Measurements from ENCODE around the gene CD69. TPM values are rescaled to one million over a fixed set of nuclear protein-coding genes. Genes with fewer than 3 reads are reported as not detected.

Gene CD69
- total RNA-seq, 1 donor from 2014 or later: 9.7 TPM

- no peak for DNase-seq
Observed at GRCh38 chr12:9781360-9781759, 20.7 kb upstream of the CD69 start.

DNA sequence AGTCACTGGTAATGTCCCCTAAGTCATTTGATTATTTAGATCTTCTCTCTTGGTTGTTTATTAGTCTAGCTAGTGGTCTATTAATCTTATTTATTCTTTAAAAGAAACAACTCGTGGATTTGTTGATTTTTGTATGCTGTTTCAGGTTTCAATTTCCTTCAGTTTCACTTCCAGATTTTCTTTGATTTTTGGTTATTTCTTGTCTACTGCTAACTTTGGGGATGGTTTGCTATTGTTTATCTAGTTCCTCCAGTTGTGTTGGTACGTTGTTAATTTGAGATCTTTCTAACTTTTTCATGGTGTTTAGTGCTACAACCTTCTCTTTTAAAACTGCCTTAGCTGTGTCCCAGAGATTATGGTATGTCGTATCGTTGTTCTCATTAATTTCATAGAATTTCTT is 18.5 kb upstream of the CD69 start:
- DNase-seq: no peak

DNA sequence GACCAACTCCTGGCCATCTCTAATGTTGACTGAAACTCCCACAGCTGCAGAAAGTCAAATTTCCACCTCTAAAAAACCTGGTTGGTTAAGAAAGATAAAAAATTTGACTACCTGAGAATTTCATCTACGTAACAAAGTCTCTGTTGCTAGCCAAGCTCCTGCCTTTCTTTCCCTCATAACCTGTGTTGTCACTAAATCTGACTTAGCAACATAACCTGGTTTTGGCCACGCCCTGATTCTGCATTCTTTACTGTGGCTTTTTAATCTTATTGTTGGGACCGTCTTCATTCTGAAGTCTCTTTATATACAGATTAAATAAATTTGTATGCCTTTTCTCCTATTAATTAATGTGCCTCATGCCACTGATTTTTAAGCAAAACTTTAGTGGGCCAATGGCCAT is 16.1 kb upstream of the CD69 start:
- DNase-seq: no peak

- DNase-seq: no peak
Observed at GRCh38 chr12:9773216-9773877, 12.6 kb upstream of the CD69 start.

DNA sequence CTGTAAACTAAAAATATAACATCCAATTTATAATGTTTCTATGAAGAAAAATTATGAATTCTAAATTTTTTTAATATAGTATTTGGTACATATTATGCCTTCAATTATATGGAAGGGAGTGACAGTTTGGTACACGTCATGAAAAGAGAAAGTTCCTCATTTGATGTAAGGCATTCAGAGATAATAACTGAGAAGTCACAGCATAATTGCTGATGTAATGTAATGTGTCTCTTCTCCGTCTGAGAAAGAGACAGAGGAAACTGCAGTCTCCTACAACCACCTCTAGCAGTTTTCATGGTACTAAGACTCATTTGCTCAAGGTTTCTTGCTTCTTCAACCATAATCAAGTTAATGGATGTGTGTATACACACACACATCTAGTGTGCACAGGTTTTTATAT is 2.3 kb upstream of the CD69 start:
- no peak for DNase-seq

GRCh38 chr12:9762369-9762768 is 1.7 kb upstream of the CD69 start:
- no peak for DNase-seq

GRCh38 chr12:9761419-9761781 is 699 bp upstream of the CD69 start:
- DNase-seq: no peak

DNA sequence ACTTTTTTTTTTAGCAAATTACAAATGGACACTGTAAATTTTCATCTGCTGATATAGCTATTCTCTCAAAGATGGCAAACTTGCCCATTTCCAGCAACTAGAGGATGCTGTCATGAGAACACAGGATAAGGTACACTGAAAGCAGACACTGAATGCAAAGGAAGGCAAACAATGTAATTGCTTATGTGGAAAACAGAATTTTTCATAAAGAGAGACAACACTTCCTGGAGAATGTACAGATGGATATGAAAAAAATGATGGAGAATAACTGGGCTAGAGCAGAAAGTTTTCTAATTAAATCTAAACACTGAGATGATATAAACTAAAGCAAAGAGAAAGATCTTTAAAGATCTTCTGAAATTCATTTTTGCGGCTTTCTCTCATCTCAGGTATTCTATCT is 581 bp downstream of the CD69 start:
- DNase-seq: no peak

- no peak for DNase-seq
Observed at GRCh38 chr12:9759694-9760093, 1.0 kb downstream of the CD69 start.

DNA sequence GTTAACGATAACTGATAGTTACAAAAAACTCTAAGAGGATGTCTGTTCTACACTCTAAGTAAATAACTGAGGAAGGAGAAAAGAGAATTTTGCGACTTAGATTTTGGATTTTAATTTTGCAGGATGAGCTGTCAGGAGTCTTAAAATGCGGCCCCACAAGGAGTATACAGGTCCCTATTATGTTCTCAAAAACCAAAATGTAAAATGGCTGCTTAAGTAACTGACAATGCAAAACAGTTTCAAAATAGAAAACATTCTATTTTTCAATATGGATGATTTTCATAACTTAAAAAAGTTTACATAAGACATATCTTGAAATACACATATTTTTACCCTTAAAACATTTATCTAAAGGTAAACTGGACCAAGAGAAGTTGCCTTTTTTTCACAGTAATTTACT is 2.6 kb downstream of the CD69 start:
- DNase-seq: no peak

DNA sequence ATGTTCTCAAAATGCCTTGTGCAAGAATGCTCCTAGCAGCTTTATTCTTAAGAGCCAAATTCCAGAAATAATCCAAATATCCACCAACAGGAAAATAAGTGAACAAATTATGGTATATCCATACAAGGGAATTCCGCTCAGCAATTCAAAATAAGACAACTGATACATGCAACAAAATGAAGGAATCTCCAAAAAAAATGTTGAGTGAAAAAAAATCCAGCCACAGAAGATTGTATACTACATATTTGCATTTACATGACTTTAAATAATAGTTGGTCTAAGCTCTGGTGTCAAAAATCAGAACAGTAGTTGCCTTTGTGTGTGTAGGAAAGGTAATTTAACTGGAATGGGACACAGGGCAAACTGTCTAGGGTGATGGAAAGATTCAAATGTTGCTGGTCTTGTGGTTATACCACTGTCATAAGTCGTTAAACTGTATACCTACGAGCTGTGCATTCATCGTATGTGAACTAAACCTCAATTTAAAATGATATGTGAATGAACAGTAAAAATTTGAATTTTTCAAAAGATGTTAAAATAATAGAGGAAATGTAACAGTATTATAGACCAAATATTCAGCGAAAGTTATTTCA is 3.2 kb downstream of the CD69 start:
- no peak for DNase-seq

GRCh38 chr12:9756706-9757105 is 4.0 kb downstream of the CD69 start:
- DNase-seq: no peak

DNA sequence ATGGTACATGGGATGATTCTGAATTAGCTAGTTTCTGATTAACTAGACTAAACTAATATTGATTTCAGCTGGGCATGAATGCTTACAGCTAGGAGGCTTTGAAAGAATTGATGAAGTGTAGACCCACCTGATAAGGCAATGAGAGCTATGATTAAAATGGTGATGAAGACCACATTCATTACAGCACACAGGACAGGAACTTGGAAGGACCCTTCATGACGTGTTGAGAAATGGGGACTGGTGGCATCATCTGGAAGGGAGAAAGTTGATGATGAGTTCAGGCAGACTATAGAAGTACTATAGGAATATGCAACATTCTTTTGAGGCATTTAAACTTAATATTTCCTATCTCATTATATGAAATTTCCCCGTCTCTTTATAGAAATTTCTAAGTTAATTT is 4.5 kb downstream of the CD69 start:
- DNase-seq: no peak

- no peak for DNase-seq
Observed at GRCh38 chr12:9755567-9755966, 5.1 kb downstream of the CD69 start.

DNA sequence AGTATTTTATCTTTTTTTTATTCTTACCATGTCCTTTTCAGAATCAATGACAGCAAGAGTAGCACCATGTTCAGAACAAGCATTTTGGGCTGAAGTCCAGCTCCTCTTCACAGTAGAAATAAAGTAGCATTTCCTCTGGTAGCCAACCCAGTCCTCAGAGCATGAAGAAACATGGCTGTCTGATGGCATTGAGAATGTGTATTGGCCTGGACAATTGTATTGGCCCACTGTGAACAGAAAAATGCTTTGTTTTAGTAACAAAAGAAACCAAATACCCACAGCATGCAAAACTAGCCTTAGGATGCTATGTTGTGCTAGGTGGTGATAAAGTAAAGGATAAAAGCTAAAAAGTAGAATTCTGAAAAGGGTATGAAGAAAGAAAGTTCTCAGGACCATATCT is 5.7 kb downstream of the CD69 start:
- DNase-seq: no peak

DNA sequence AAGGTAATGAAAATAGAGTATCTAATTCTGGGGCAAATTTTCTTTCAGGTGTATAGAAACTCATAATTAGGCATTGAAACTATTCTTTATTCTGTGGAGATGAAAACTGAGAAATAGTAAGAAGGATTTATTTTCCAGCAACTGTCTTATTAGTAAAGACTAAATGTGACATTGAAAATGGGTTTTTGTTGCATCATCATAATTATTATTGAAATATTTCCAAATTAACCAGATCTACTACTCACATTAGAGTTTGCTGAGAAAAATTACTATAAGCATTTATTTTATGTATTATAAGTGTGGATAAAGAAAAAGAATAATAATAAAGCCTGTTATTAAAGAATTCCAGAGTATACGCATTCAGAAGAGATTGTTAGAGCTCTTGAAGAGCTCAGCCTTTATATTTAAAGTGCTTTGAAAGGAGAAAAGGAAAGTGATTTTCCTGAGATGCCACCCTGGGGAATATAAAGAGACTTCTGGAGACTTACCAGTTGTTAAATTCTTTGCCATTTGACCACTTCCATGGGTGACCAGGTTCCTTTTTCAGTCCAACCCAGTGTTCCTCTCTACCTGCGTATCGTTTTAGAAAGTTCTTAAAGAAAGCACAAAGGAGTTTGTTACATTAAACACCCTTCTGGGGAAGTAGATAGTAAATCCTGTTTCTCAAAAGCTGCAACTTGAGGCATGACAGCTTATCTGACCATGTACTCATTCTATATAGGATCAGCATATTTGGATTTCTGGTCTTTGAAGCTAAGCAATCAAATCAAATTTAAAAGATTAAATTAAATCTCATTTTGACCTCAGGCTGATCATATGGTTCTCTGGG is 6.4 kb downstream of the CD69 start:
- no peak for DNase-seq

GRCh38 chr12:9753498-9753897 is 7.2 kb downstream of the CD69 start:
- no peak for DNase-seq

DNA sequence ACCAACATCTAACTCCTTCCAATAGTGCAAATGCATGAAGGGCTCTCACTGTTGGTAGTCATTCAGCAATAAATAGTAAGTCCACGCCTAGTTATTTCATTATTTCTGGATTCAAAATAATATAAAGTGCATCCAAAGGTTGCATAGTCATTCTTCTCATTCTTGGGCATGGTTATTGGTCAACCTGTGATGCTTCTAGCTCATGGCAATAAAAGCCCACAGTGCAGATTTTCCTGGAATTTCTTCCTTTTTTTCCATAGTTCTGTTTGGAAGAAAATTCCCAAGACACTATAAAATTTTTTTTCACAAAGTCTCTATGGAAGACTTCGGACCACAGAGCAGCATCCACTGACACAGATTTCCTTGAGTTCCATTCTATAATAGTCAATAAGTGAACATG is 7.6 kb downstream of the CD69 start:
- DNase-seq: no peak

- DNase-seq: no peak
Observed at GRCh38 chr12:9752145-9752933, 8.4 kb downstream of the CD69 start.

DNA sequence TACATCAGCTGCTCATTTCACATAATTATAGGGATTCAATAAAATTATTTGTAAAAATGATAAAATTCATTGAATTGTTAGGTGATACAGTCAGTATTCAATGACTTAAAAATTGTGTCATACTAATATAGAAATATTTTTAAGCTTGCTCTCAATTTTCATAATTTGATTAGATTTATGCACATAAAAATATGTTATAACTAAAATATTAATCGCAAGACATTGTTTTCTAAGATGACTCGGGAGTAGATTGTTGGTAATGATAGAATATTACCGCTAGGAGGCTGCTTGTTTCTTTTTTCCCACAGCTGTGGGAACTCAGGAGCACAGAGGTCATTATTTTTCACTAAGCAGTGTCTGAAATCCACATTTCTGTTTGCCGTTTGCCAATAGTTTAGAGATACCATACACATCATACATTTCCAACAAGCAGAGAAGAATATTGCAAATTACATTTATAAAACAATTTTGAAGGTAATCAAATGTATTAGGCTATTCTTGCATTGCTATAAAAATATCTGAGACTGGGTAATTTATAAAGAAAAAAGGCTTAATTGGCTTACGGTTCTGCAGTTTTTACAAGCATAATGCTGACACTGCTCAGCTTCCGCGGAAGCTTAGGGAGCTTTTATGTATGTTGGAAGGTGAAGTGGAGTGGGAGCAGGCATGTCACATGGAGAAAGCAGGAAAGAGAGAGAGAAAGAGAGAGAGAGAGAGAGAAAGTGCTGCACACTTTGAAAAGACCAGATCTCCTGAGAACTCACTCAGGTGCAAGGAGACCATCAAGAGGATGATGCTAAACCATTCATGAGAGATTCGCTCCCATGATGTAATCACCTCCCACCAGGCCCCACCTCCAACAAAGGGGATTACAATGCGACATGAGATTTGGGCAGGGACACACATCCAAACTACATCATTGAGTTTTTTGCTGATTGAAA is 9.2 kb downstream of the CD69 start:
- DNase-seq: no peak

DNA sequence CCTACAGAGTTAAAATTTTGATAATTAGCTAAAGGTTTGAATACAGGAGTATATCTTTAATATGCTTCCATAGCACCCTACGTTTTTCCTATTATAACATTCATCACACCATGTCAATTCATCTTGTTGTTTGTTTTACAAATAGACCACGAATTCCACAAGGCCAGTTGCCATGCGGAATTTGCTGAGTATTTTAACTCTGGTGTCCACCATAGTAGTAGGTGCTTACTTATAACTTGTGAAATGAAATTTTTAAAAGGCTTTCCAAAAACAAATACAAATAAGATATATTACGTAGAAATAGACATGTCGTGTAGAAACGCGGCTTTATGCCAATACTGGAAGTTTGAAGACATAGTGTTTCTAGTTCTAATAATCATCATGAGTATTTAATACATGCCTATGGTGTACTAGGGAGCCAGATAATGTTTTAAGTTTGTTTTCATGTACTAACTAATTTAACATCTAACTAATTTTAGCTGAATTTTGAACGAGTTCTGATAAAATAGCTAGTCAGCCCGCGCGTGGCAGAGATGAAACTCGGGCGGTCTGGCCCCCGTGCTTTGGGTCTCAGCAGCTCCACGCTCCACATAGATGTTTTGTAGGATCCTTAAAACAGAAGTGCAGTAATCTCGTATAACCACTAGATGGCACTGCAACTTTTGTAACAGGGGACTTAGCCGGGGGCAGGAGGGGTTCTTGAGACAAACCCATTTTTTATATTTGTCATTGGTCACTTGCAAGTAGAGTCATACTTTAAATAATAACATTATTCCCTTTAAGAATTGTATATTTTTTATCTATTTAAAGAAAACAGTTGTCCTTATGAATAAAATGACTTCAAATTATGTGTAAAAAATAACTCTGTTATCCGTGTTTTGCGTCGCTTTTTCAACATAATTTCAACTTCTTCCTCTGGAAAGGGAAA is 10.2 kb downstream of the CD69 start:
- peak; percentile 51 for DNase-seq

Measured in skin of body (tissue), 2 donors.